Ishikawa (cell line): ENCODE measurements around the gene PURB.

Source experiments
- EGR1 ChIP-seq: IDR thresholded peaks from 2 replicates; pipeline ENCODE4 v1.6.1; 2012
- EP300 ChIP-seq: IDR thresholded peaks from 2 replicates; pipeline ENCODE4 v1.6.1; 2012; ENCODE audit warnings: borderline replicate concordance
- FOXM1 ChIP-seq: IDR thresholded peaks from 2 replicates; pipeline ENCODE4 v1.6.1; 2012; ENCODE audit warnings: low read depth, borderline replicate concordance
- MAX ChIP-seq: IDR thresholded peaks from 2 replicates; pipeline ENCODE4 v1.6.1; 2012
- RAD21 ChIP-seq: IDR thresholded peaks from 2 replicates; pipeline ENCODE4 v1.6.1; 2012; ENCODE audit warnings: low read depth
- REST ChIP-seq: IDR thresholded peaks from 2 replicates; pipeline ENCODE4 v1.6.1; 2012; ENCODE audit warnings: low read depth, mild to moderate bottlenecking
- TAF1 ChIP-seq: IDR thresholded peaks from 2 replicates; pipeline ENCODE4 v1.6.1; 2012; ENCODE audit warnings: low read depth, mild to moderate bottlenecking
- TCF12 ChIP-seq: IDR thresholded peaks from 2 replicates; pipeline ENCODE4 v1.6.1; 2012; ENCODE audit warnings: low read depth
- YY1 ChIP-seq: IDR thresholded peaks from 2 replicates; pipeline ENCODE4 v1.6.1; 2012; ENCODE audit warnings: low read depth

GRCh38 chr7:44897309-44897708 is 12.0 kb upstream of the PURB start:
- no peak for TF ChIP-seq EGR1
- no peak for TF ChIP-seq TAF1
- no peak for TF ChIP-seq MAX
- TF ChIP-seq TCF12 = no peak
- TF ChIP-seq FOXM1 = no peak
- no peak for TF ChIP-seq EP300
- no peak for TF ChIP-seq REST
- no peak for TF ChIP-seq YY1
- no peak for TF ChIP-seq RAD21
